Testis (tissue), 3 donors: ENCODE results near the gene VCAM1. TPM values are rescaled to one million over a fixed set of nuclear protein-coding genes. Genes with fewer than 3 reads are reported as not detected.

Experiments used
- DNase-seq: peaks from one replicate; pipeline ENCODE4 v3.0.0-alpha.2; 2019
- H3K27ac ChIP-seq, 2 donors: fragments of 200-600 bp; sonication (generic); one replicate each; pipeline ENCODE4 v1.5.1; 2019
- H3K27me3 ChIP-seq: fragments of 200-600 bp; sonication (generic); one replicate; pipeline ENCODE4 v1.5.1; 2019
- H3K36me3 ChIP-seq: fragments of 200-600 bp; sonication (generic); one replicate; pipeline ENCODE4 v1.5.1; 2017; ENCODE audit warnings: low read depth; ENCODE audit errors: missing control alignments
- H3K4me1 ChIP-seq: fragments of 200-600 bp; sonication (generic); one replicate; pipeline ENCODE4 v1.5.1; 2019
- H3K4me3 ChIP-seq, 2 donors: fragments of 200-600 bp; sonication (generic); one replicate each; pipeline ENCODE4 v1.5.1; 2017 to 2019
- H3K9me3 ChIP-seq: fragments of 200-600 bp; sonication (generic); one replicate; pipeline ENCODE4 v1.5.1; 2017
- POLR2A ChIP-seq: fragments of 450-650 bp; IDR thresholded peaks from one replicate; pipeline ENCODE4 v1.6.1; 2017; ENCODE audit warnings: antibody characterized with exemption, mild to moderate bottlenecking, moderate library complexity
- whole genome bisulfite sequencing, 2 donors: methylation state at CpG; one replicate each; pipeline ENCODE4 v1.1.5; 2018; 5-methylcytosine and 5-hydroxymethylcytosine counted together
- intact Hi-C: fragments of 100-400 bp; cut with DNase I; formaldehyde crosslinking; loops from one replicate; pipeline ENCODE4 v1.15.1; 2023; ENCODE audit warnings: low total_unique reads
- polyA plus RNA-seq: library from polyadenylated mRNA; stranded (reverse); fragments of 350-450 nt; fragmentation: Illumina TruSeq; extraction: RNeasy Lipid Tissue Mini Kit (QIAGEN cat#74804); gene quantifications from one replicate; pipeline ENCODE4 v1.2.3, GENCODE V29; 2014; ENCODE audit warnings: low read depth, low replicate concordance; ENCODE audit not compliant: insufficient read depth
- total RNA-seq, 2 donors: library from RNA; depleted of rRNA; stranded (reverse); fragments of >200 nt; gene quantifications; one replicate each; pipeline ENCODE4 v1.2.3, GENCODE V29; 2016
- TF ChIP-seq, protein P1 (sequence below), 3 experiments: fragments of 450-650 bp in 2 of 3; fragments of 200-600 bp in 1 of 3; sonication (generic) in 1 of 3; IDR thresholded peaks; one replicate each; pipeline ENCODE4 v1.5.1; 2016 to 2019; ENCODE audit warnings: antibody characterized with exemption in 3 of 3, mild to moderate bottlenecking in 2 of 3, moderate library complexity in 1 of 3

Gene VCAM1
- total and polyA plus RNA-seq, 3 donors from 2014 or later: 4.1 to 11.7 (median 8.6) TPM

DNA sequence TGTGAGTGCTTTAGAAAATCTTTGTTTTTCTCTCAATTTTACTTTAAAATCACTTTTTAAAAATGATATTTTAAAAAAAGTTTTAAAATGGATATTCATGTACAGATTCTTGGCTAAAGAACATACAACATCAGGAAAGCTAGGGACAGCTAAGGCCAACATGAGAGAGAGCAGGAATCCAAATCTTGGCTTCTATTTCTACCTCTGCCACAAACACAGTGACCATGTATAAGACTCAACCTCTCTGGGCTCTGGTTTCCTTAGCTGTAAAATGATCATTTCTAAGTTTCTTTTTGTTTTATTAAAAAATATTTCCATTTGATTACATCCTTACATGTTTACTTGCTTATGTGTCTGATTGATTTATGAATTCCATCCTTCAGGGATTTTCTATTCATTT lies 1.2 kb downstream of the VCAM1 start:
- no peak for TF ChIP-seq POLR2A
- TF ChIP-seq, protein P1, sequence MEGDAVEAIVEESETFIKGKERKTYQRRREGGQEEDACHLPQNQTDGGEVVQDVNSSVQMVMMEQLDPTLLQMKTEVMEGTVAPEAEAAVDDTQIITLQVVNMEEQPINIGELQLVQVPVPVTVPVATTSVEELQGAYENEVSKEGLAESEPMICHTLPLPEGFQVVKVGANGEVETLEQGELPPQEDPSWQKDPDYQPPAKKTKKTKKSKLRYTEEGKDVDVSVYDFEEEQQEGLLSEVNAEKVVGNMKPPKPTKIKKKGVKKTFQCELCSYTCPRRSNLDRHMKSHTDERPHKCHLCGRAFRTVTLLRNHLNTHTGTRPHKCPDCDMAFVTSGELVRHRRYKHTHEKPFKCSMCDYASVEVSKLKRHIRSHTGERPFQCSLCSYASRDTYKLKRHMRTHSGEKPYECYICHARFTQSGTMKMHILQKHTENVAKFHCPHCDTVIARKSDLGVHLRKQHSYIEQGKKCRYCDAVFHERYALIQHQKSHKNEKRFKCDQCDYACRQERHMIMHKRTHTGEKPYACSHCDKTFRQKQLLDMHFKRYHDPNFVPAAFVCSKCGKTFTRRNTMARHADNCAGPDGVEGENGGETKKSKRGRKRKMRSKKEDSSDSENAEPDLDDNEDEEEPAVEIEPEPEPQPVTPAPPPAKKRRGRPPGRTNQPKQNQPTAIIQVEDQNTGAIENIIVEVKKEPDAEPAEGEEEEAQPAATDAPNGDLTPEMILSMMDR (IDR thresholded peaks at IDR 0.05): no peak
- Histone ChIP-seq H3K4me1 (no peaks in the 10 kb centered on the region), H3K36me3 (no peaks in the 10 kb centered on the region), H3K9me3 (no peaks in the 10 kb centered on the region), H3K4me3 (no peak overlapping the region), H3K27ac (no peak overlapping the region), H3K27me3 (no peaks in the 10 kb centered on the region)
- intact Hi-C loops: no loop called here
- DNase-seq: no peak

GRCh38 chr1:100721526-100722207 lies 2.1 kb downstream of the VCAM1 start:
- 38 to 42% methylated on average over 9 of the region's 9 CpGs for WGBS, 2 donors
- Histone ChIP-seq H3K4me3 (peak overlapping the region in 1 of 2 donors; percentile 0), H3K27me3 (no peaks in the 10 kb centered on the region), H3K27ac (no peak overlapping the region), H3K4me1 (no peaks in the 10 kb centered on the region), H3K36me3 (no peaks in the 10 kb centered on the region), H3K9me3 (no peaks in the 10 kb centered on the region)
- no peak for TF ChIP-seq POLR2A
- TF ChIP-seq, protein P1 (IDR thresholded peaks at IDR 0.05): no peak
- peak; percentile 52 for DNase-seq
- intact Hi-C loops: no loop called here

- Histone ChIP-seq H3K27me3 (no peaks in the 10 kb centered on the region), H3K27ac (no peak overlapping the region), H3K36me3 (no peaks in the 10 kb centered on the region), H3K4me3 (no peak overlapping the region), H3K4me1 (no peaks in the 10 kb centered on the region), H3K9me3 (no peaks in the 10 kb centered on the region)
- TF ChIP-seq, protein P1 (IDR thresholded peaks at IDR 0.05): no peak
- TF ChIP-seq POLR2A: no peak
- intact Hi-C loops: no loop called here
- DNase-seq: no peak
Observed at GRCh38 chr1:100722221-100722620, 2.7 kb downstream of the VCAM1 start.

DNA sequence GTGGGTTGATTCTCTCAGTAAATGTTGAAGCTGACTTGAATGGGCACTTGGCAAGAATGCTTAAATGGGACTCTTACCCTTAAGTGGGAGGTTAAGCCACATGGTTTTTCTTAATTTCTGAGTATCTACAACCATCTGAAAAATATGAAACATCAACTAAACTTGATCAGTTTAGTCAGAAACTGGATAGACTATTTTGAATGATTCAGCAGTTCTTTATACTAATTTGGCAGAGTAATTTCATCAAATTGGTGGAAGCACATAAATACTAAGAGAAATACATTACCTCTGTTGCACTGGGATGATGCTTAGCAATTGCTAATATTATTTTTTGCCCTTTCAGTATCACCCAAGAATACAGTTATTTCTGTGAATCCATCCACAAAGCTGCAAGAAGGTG lies 4.7 kb downstream of the VCAM1 start:
- intact Hi-C loops: no loop called here
- Histone ChIP-seq H3K27me3 (no peaks in the 10 kb centered on the region), H3K9me3 (no peaks in the 10 kb centered on the region), H3K36me3 (no peaks in the 10 kb centered on the region), H3K4me1 (no peaks in the 10 kb centered on the region), H3K4me3 (no peak overlapping the region), H3K27ac (no peak overlapping the region)
- DNase-seq: no peak
- TF ChIP-seq, protein P1 (IDR thresholded peaks at IDR 0.05): no peak
- no peak for TF ChIP-seq POLR2A

GRCh38 chr1:100730130-100730529 lies 10.6 kb downstream of the VCAM1 start:
- Histone ChIP-seq H3K27me3 (no peaks in the 10 kb centered on the region), H3K4me3 (no peak overlapping the region), H3K36me3 (no peaks in the 10 kb centered on the region), H3K4me1 (no peaks in the 10 kb centered on the region), H3K27ac (no peak overlapping the region), H3K9me3 (no peaks in the 10 kb centered on the region)
- intact Hi-C loops: no loop called here
- 86 to 89% methylated on average over 1 of the region's 1 CpG for WGBS, 2 donors
- TF ChIP-seq POLR2A: no peak
- TF ChIP-seq, protein P1 (IDR thresholded peaks at IDR 0.05): no peak
- DNase-seq: no peak
